Measurements from ENCODE around the gene RGCC. TPM values are rescaled to one million over a fixed set of nuclear protein-coding genes. Genes with fewer than 3 reads are reported as not detected.

The RGCC gene
- total and polyA plus RNA-seq, 9 donors, result 1.7 to 62.2 (median 5.2) TPM

GRCh38 chr13:41443969-41444368, 13.4 kb upstream of the RGCC start:
- intact Hi-C loops (cut with DNase I), result no loop called here
- Histone ChIP-seq H3K27me3 (no peaks in the 10 kb centered on the region), H3K36me3 (no peaks in the 10 kb centered on the region), H3K27ac (no peak overlapping the region), H3K9me3 (no peaks in the 10 kb centered on the region), H3K4me3 (no peak overlapping the region), H3K4me1 (ENCODE audit: insufficient read depth) (no peaks in the 10 kb centered on the region)
- TF ChIP-seq POLR2A (IDR thresholded peaks at IDR 0.05), result no peak
- no peak for TF ChIP-seq EP300 (IDR thresholded peaks at IDR 0.05)
- no peak for TF ChIP-seq CTCF (IDR thresholded peaks at IDR 0.05)
- DNase-seq, result no peak
- 88 to 90% (median 90%) methylated on average over 5 of the region's 5 CpGs for WGBS, 3 donors

GRCh38 chr13:41452462-41452861, 4.9 kb upstream of the RGCC start:
- 76 to 85% (median 83%) methylated on average over 3 of the region's 3 CpGs for WGBS, 3 donors
- Histone ChIP-seq H3K27ac (no peak overlapping the region), H3K27me3 (no peaks in the 10 kb centered on the region), H3K36me3 (no peaks in the 10 kb centered on the region), H3K4me3 (no peak overlapping the region), H3K4me1 (ENCODE audit: insufficient read depth) (peaks cover 3% of the 10 kb centered on the region), H3K9me3 (no peaks in the 10 kb centered on the region)
- DNase-seq, result no peak
- TF ChIP-seq EP300 (IDR thresholded peaks at IDR 0.05) (no peak), POLR2A (IDR thresholded peaks at IDR 0.05) (no peak), CTCF (IDR thresholded peaks at IDR 0.05) (no peak)
- intact Hi-C loops (cut with DNase I), result no loop called here

- DNase-seq, result no peak
- TF ChIP-seq CTCF (IDR thresholded peaks at IDR 0.05), result no peak
- TF ChIP-seq EP300 (IDR thresholded peaks at IDR 0.05), result no peak
- TF ChIP-seq POLR2A (IDR thresholded peaks at IDR 0.05), result no peak
- Histone ChIP-seq H3K27me3 (no peaks in the 10 kb centered on the region), H3K36me3 (no peaks in the 10 kb centered on the region), H3K4me3 (no peak overlapping the region), H3K27ac (no peak overlapping the region), H3K4me1 (ENCODE audit: insufficient read depth) (peaks cover 5% of the 10 kb centered on the region), H3K9me3 (no peaks in the 10 kb centered on the region)
- 91 to 94% (median 92%) methylated on average over 7 of the region's 7 CpGs for WGBS, 3 donors
- intact Hi-C loops (cut with DNase I), result no loop called here
Observed at GRCh38 chr13:41453620-41454019, 3.7 kb upstream of the RGCC start.

GRCh38 chr13:41454170-41454569, 3.2 kb upstream of the RGCC start:
- Histone ChIP-seq H3K9me3 (no peaks in the 10 kb centered on the region), H3K4me1 (ENCODE audit: insufficient read depth) (peaks cover 5% of the 10 kb centered on the region), H3K27me3 (no peaks in the 10 kb centered on the region), H3K36me3 (no peaks in the 10 kb centered on the region), H3K27ac (no peak overlapping the region), H3K4me3 (no peak overlapping the region)
- WGBS, 3 donors, result 92 to 95% (median 95%) methylated on average over 22 of the region's 22 CpGs
- intact Hi-C loops (cut with DNase I), result no loop called here
- no peak for DNase-seq
- no peak for TF ChIP-seq POLR2A (IDR thresholded peaks at IDR 0.05)
- no peak for TF ChIP-seq EP300 (IDR thresholded peaks at IDR 0.05)
- no peak for TF ChIP-seq CTCF (IDR thresholded peaks at IDR 0.05)
